GM23248 (cell line): ENCODE measurements around the gene WWC1.

Experiments
- EZH2 ChIP-seq: fragments of 200-600 bp; sonication (generic); IDR thresholded peaks from 2 replicates; pipeline ENCODE4 v1.6.1; 2018; ENCODE audit warnings: antibody characterized with exemption, mild to moderate bottlenecking; ENCODE audit not compliant: insufficient read depth, poor library complexity, severe bottlenecking
- EZH2phosphoT487 ChIP-seq: fragments of 200-600 bp; sonication (generic); IDR thresholded peaks from 2 replicates; pipeline ENCODE4 v1.6.1; 2018; ENCODE audit warnings: antibody characterized with exemption, moderate library complexity, mild to moderate bottlenecking, low read depth; ENCODE audit not compliant: insufficient read depth

GRCh38 chr5:168312606-168313295 is 21.3 kb downstream of the WWC1 start:
- TF ChIP-seq EZH2 (no peak), EZH2phosphoT487 (no peak)
